GM13976 (cell line): Measurements from ENCODE around the gene KIRREL3.

ENCODE experiments used
- DNase-seq: peaks from one replicate; pipeline ENCODE4 v3.0.0; 2012; ENCODE audit warnings: low spot score
- in situ Hi-C: fragments of 300-500 bp; cut with MboI; formaldehyde crosslinking; loops from one replicate; pipeline ENCODE4 v1.12.0; 2022; ENCODE audit warnings: low sequenced_read_pairs, mixed read lengths, inconsistent platforms; ENCODE audit not compliant: unreplicated experiment
- TF ChIP-seq, protein P1 (sequence below): IDR thresholded peaks from 2 replicates; pipeline ENCODE4 v1.5.1; 2012; ENCODE audit warnings: borderline replicate concordance, mild to moderate bottlenecking; ENCODE audit not compliant: insufficient read depth; ENCODE audit errors: extremely low read depth, missing control alignments, control extremely low read depth

KIRREL3 gene

GRCh38 chr11:126654886-126655806 lies 345.4 kb downstream of the KIRREL3 start:
- in situ Hi-C loops, result no loop called here
- DNase-seq, result no peak
- TF ChIP-seq, protein P1, sequence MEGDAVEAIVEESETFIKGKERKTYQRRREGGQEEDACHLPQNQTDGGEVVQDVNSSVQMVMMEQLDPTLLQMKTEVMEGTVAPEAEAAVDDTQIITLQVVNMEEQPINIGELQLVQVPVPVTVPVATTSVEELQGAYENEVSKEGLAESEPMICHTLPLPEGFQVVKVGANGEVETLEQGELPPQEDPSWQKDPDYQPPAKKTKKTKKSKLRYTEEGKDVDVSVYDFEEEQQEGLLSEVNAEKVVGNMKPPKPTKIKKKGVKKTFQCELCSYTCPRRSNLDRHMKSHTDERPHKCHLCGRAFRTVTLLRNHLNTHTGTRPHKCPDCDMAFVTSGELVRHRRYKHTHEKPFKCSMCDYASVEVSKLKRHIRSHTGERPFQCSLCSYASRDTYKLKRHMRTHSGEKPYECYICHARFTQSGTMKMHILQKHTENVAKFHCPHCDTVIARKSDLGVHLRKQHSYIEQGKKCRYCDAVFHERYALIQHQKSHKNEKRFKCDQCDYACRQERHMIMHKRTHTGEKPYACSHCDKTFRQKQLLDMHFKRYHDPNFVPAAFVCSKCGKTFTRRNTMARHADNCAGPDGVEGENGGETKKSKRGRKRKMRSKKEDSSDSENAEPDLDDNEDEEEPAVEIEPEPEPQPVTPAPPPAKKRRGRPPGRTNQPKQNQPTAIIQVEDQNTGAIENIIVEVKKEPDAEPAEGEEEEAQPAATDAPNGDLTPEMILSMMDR, result no peak

- in situ Hi-C loops, result no loop called here
- TF ChIP-seq, protein P1, result no peak
Observed at GRCh38 chr11:126653040-126653439, 347.5 kb downstream of the KIRREL3 start.

DNA sequence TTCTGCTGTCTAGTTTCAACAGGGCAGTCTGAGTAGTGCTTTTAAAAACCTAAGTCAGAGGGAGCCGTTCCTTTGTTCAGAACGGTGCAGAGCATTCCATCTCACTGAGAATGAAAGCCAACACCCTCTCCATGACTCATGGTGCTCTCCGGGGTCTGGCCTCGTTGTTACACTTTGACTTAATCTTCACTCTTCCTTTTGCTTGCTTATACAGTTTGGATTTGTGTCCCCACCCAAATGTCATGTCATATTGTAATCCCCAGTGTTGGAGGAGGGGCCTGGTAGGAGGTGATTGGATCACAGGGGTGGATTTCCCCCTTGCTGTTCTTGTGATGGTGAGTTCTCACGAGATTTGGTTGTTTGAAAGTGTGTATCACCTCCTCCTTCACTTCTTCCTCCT lies 352.8 kb downstream of the KIRREL3 start:
- in situ Hi-C loops, result no loop called here
- TF ChIP-seq, protein P1, result no peak
- no peak for DNase-seq

More at GRCh38 chr11:126653040-126653439, 347.5 kb downstream of the KIRREL3 start:
- DNase-seq, result no peak

DNA sequence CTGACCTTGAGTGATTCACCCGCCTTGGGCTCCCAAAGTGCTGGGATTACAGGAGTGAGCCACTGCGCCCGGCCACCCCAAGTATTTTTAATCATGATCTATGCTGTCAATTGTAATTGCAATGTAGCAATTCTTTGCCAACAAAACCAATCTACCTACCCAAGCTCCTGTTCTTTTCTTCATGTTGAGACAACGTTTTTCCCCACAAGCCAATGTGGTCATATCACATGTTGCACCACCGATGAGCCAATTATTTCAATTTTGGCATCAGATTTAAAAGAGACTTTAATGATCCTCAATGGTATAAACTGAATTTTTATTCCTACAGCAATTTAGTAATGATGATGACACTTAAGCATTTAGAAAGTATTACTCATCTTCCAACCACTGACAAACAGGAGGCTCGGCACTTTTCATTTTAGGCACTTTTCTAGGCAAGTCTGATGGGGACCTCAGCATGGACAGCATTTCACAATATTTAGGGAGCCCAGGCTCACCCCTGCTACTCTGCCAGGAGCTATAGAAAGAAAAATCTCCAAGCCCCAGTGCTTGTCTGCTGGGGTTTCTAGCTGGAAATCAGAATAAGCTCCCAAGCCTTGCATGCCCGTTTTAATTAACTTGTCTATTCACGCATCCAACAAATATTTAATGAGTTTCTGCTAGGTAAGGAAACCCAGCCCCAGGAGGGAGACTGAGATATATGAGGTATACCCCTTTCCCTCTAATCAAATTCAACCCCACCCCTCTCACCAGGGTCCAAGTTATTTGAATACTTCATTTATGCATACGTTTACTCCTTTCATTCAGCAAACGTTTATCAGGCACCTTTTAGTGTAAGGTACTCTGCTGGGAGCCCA lies 353.6 kb downstream of the KIRREL3 start:
- TF ChIP-seq, protein P1, result no peak
- DNase-seq, result no peak
- in situ Hi-C loops, result no loop called here

- DNase-seq, result no peak
- in situ Hi-C loops, result no loop called here
- TF ChIP-seq, protein P1, result no peak
Observed at GRCh38 chr11:126645186-126645585, 355.4 kb downstream of the KIRREL3 start.

DNA sequence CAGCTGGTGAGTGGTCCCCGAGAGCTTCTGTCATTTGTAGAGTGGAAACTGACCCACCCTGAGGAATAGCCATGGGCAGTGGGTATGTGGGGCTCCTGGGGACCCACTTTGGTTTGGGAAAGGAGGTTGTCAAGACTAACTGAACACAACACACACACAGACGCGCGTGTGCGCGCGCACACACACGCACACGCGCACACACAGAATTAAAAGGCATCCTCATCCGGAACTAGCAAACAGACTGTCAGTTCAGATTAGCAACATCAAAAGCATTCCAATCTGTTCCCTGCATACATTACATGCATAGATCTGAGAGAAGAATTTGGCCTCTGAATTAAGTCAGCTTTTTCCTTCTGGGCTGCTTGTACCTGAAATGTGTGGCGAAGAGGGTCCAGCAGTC lies 360.4 kb downstream of the KIRREL3 start:
- in situ Hi-C loops, result no loop called here
- TF ChIP-seq, protein P1, result no peak
- DNase-seq, result no peak
